Common myeloid progenitor, CD34-positive (primary cell): ENCODE data around the gene METTL16.

Experiments used
- CTCF ChIA-PET: fragments of 350-600 bp; sonication (Branson Sonifier 250); formaldehyde crosslinking; loops from one replicate; lab custom pipeline; 2021; ENCODE audit warnings: antibody characterized with exemption; lab: Charles Lee
- POLR2A ChIA-PET: fragments of 350-600 bp; sonication (Branson Sonifier 250); formaldehyde crosslinking; loops from one replicate; lab custom pipeline; 2021; ENCODE audit warnings: antibody characterized with exemption; lab: Charles Lee
- DNase-seq, 3 donors: peaks; one replicate each; pipeline versions ENCODE4 v3.0.0 to v3.0.0-alpha.2; 2013
- H3K27ac ChIP-seq, 2 experiments: 1 replicate in 1 of 2; 2 replicates in 1 of 2; pipeline ENCODE4 v1.7.0; 2013; ENCODE audit warnings: inconsistent platforms in 2 of 2, low read length in 2 of 2, mild to moderate bottlenecking in 2 of 2, low read depth in 1 of 2, moderate library complexity in 1 of 2; ENCODE audit not compliant: severe bottlenecking in 2 of 2, insufficient read depth in 1 of 2, poor library complexity in 1 of 2
- H3K27me3 ChIP-seq, 5 experiments: replicated peaks in 2 of 5; 1 replicate in 3 of 5; 2 replicates in 2 of 5; pipeline versions ENCODE4 v1.6.1 to v1.7.0; 2013; ENCODE audit warnings: low read length in 4 of 5, mild to moderate bottlenecking in 2 of 5, moderate library complexity in 2 of 5, inconsistent platforms in 1 of 5; ENCODE audit not compliant: insufficient read depth in 5 of 5, control insufficient read depth in 4 of 5
- H3K36me3 ChIP-seq, 4 experiments: 1 replicate in 2 of 4; 2 replicates in 2 of 4; pipeline versions ENCODE4 v1.6.1 to v1.7.0; 2013; ENCODE audit warnings: low read length in 3 of 4, control low read depth in 1 of 4, mild to moderate bottlenecking in 1 of 4; ENCODE audit not compliant: control insufficient read depth in 4 of 4, insufficient read depth in 4 of 4
- H3K4me1 ChIP-seq, 4 experiments: 1 replicate in 3 of 4; 2 replicates in 1 of 4; pipeline versions ENCODE4 v1.6.1 to v1.7.1; 2013; ENCODE audit warnings: low read length in 3 of 4, mild to moderate bottlenecking in 3 of 4, control low read depth in 1 of 4, inconsistent platforms in 1 of 4, moderate library complexity in 1 of 4; ENCODE audit not compliant: control insufficient read depth in 4 of 4, insufficient read depth in 4 of 4; ENCODE audit errors: control extremely low read depth in 1 of 4
- H3K4me3 ChIP-seq, 7 experiments: 1 replicate in 4 of 7; 2 replicates in 3 of 7; pipeline versions ENCODE4 v1.5.1 to v1.7.0; 2013; ENCODE audit warnings: mild to moderate bottlenecking in 7 of 7, low read length in 6 of 7, moderate library complexity in 6 of 7, inconsistent platforms in 2 of 7, low read depth in 2 of 7, control low read depth in 1 of 7; ENCODE audit not compliant: insufficient read depth in 4 of 7, control insufficient read depth in 1 of 7; ENCODE audit errors: extremely low read depth in 1 of 7
- H3K9me3 ChIP-seq, 5 experiments: 1 replicate in 4 of 5; 2 replicates in 1 of 5; pipeline versions ENCODE4 v1.6.1 to v1.7.1; 2013; ENCODE audit warnings: low read length in 4 of 5, mild to moderate bottlenecking in 2 of 5, inconsistent platforms in 1 of 5, low read depth in 1 of 5, moderate library complexity in 1 of 5; ENCODE audit not compliant: control insufficient read depth in 4 of 5, insufficient read depth in 2 of 5; ENCODE audit errors: control extremely low read depth in 1 of 5
- WGBS: methylation state at CpG from one replicate; pipeline ENCODE4 v1.1.5; 2013; ENCODE audit not compliant: insufficient coverage; 5-methylcytosine and 5-hydroxymethylcytosine counted together

The METTL16 gene

GRCh38 chr17:2380226-2380922 lies 131.3 kb downstream of the METTL16 start:
- Histone ChIP-seq H3K9me3 (no peaks in the 10 kb centered on the region), H3K27me3 (no peaks in the 10 kb centered on the region), H3K4me3 (no peak overlapping the region), H3K4me1 (no peaks in the 10 kb centered on the region), H3K36me3 (peaks cover 1 to 61% (median 46%) of the 10 kb centered on the region in 4 experiments), H3K27ac (no peak overlapping the region)
- WGBS = 93% methylated on average over 15 of the region's 16 CpGs
- DNase-seq = no peak
- CTCF ChIA-PET = interaction anchor here (1.7 to 18.5 kb wide), 5 partner anchors 23 to 40 kb away, joined by 6 to 311 read pairs (median 48); no protein-coding TSS in a partner anchor
- POLR2A ChIA-PET = no interaction called here

GRCh38 chr17:2379489-2380225 lies 132.0 kb downstream of the METTL16 start:
- ChIA-PET CTCF (interaction anchor here (1.2 to 18.5 kb wide), 3 partner anchors 11 to 41 kb away, joined by 3 to 311 read pairs (median 4); no protein-coding TSS in a partner anchor), POLR2A (no interaction called here)
- no peaks in the 10 kb centered on the region for H3K4me1 ChIP-seq
- H3K9me3 ChIP-seq = no peaks in the 10 kb centered on the region
- no peaks in the 10 kb centered on the region for H3K27me3 ChIP-seq
- 92% methylated on average over 22 of the region's 25 CpGs for WGBS
- peaks cover 0 to 64% (median 46%) of the 10 kb centered on the region in 4 experiments for H3K36me3 ChIP-seq
- no peak overlapping the region for H3K4me3 ChIP-seq
- no peak overlapping the region for H3K27ac ChIP-seq
- DNase-seq = no peak

- no peak overlapping the region for H3K27ac ChIP-seq
- CTCF ChIA-PET = interaction anchor here (1.2 to 18.5 kb wide), 3 partner anchors 10 to 42 kb away, joined by 3 to 311 read pairs (median 4); no protein-coding TSS in a partner anchor
- no peaks in the 10 kb centered on the region for H3K27me3 ChIP-seq
- no peaks in the 10 kb centered on the region for H3K4me1 ChIP-seq
- no peak for DNase-seq
- peaks cover 0 to 64% (median 47%) of the 10 kb centered on the region in 4 experiments for H3K36me3 ChIP-seq
- 100% methylated on average over 5 of the region's 11 CpGs for WGBS
- POLR2A ChIA-PET = no interaction called here
- no peaks in the 10 kb centered on the region for H3K9me3 ChIP-seq
- no peak overlapping the region for H3K4me3 ChIP-seq
Measured at GRCh38 chr17:2378905-2379304, 132.8 kb downstream of the METTL16 start.

GRCh38 chr17:2377659-2378058 lies 134.0 kb downstream of the METTL16 start:
- no peak overlapping the region for H3K4me3 ChIP-seq
- H3K9me3 ChIP-seq = no peaks in the 10 kb centered on the region
- DNase-seq = no peak
- no peak overlapping the region for H3K27ac ChIP-seq
- no peaks in the 10 kb centered on the region for H3K4me1 ChIP-seq
- H3K27me3 ChIP-seq = no peaks in the 10 kb centered on the region
- ChIA-PET CTCF (interaction anchor here (18.5 kb wide), 1 partner anchor 43 kb away, joined by 311 read pairs; no protein-coding TSS in a partner anchor), POLR2A (no interaction called here)
- 94% methylated on average over 3 of the region's 10 CpGs for WGBS
- H3K36me3 ChIP-seq = peaks cover 0 to 76% (median 55%) of the 10 kb centered on the region in 4 experiments

GRCh38 chr17:2376107-2376506 lies 135.6 kb downstream of the METTL16 start:
- 96% methylated on average over 10 of the region's 14 CpGs for WGBS
- H3K9me3 ChIP-seq = no peaks in the 10 kb centered on the region
- H3K36me3 ChIP-seq = peaks cover 0 to 84% (median 59%) of the 10 kb centered on the region in 4 experiments
- ChIA-PET POLR2A (no interaction called here), CTCF (interaction anchor here (1.0 to 18.5 kb wide), 2 partner anchors 26 to 44 kb away, joined by 3 to 311 read pairs; no protein-coding TSS in a partner anchor)
- no peak overlapping the region for H3K27ac ChIP-seq
- DNase-seq = no peak
- no peak overlapping the region for H3K4me3 ChIP-seq
- H3K4me1 ChIP-seq = no peaks in the 10 kb centered on the region
- H3K27me3 ChIP-seq = no peaks in the 10 kb centered on the region

GRCh38 chr17:2375406-2375805 lies 136.3 kb downstream of the METTL16 start:
- H3K4me3 ChIP-seq = no peak overlapping the region
- no peaks in the 10 kb centered on the region for H3K9me3 ChIP-seq
- CTCF ChIA-PET = no interaction called here
- H3K27me3 ChIP-seq = no peaks in the 10 kb centered on the region
- no peak for DNase-seq
- no peak overlapping the region for H3K27ac ChIP-seq
- POLR2A ChIA-PET = no interaction called here
- 94% methylated on average over 18 of the region's 19 CpGs for WGBS
- H3K36me3 ChIP-seq = peaks cover 0 to 80% (median 55%) of the 10 kb centered on the region in 4 experiments
- no peaks in the 10 kb centered on the region for H3K4me1 ChIP-seq
